K562 (cell line): ENCODE results near the gene DYRK1A. TPM values are rescaled to one million over a fixed set of nuclear protein-coding genes. Genes with fewer than 3 reads are reported as not detected.

Experiments used
- ATAC-seq: fragments of 200-7000 bp; cut with Tn5 transposase; 3 replicates; pipeline ENCODE4 v1.9.1; 2020; ENCODE audit warnings: moderate library complexity
- BruUV-seq: library from RNA; stranded (reverse); fragments of 400-500 nt; replicated peaks from 2 replicates; lab custom pipeline; 2021; lab: Mats Ljungman, UMichigan
- CTCF ChIA-PET: fragments of 300-600 bp; formaldehyde crosslinking; extraction: SDS; loops from one replicate; lab custom pipeline; 2021; ENCODE audit warnings: low intra/inter-chr PET ratio; lab: Yijun Ruan, JAX
- POLR2A ChIA-PET: fragments of 300-600, 350-650 bp; sonication (Branson Sonifier 250); formaldehyde crosslinking; extraction: SDS; loops from one replicate; lab custom pipeline; 2021; ENCODE audit warnings: antibody characterized with exemption, inconsistent platforms; lab: Yijun Ruan, JAX
- DNase-seq, 4 experiments: peaks; one replicate each; pipeline versions ENCODE4 v3.0.0 to v3.0.0-alpha.2; 2011 to 2018; ENCODE audit warnings: low spot score in 3 of 4, mixed read lengths in 3 of 4; ENCODE audit errors: extremely low read depth in 1 of 4
- FAIRE-seq: peaks from 2 replicates; lab custom pipeline; 2011; peaks lifted over from hg19 to GRCh38; lab: Jason Lieb, UNC
- H2AFZ ChIP-seq: 2 replicates; pipeline ENCODE4 v1.6.0; 2011; ENCODE audit warnings: low read depth, low read length, control low read depth, inconsistent platforms
- H3K27ac ChIP-seq: fragments of 200-600 bp; 3 replicates; pipeline ENCODE4 v1.8.0; 2011; ENCODE audit warnings: low read depth, mild to moderate bottlenecking, control low read depth, inconsistent platforms, low read length, moderate library complexity, mixed read lengths; ENCODE audit errors: extremely low read depth
- H3K27me3 ChIP-seq, 2 experiments: fragments of 300-600 bp in 1 of 2; 2 replicates in 1 of 2; 3 replicates in 1 of 2; pipeline versions ENCODE4 v1.6.0 to v1.8.0; 2011; ENCODE audit warnings: inconsistent platforms in 2 of 2, low read length in 2 of 2, mild to moderate bottlenecking in 1 of 2, mixed read lengths in 1 of 2, moderate library complexity in 1 of 2; ENCODE audit not compliant: control insufficient read depth in 2 of 2, insufficient read depth in 2 of 2
- H3K36me3 ChIP-seq: fragments of 300-600 bp; 3 replicates; pipeline ENCODE4 v1.8.0; 2011; ENCODE audit warnings: mild to moderate bottlenecking, low read length, inconsistent platforms; ENCODE audit not compliant: control insufficient read depth, insufficient read depth
- H3K4me1 ChIP-seq, 2 experiments: fragments of 200-600 bp in 1 of 2; replicated peaks in 1 of 2; 2 replicates in 1 of 2; 3 replicates in 1 of 2; pipeline versions ENCODE4 v1.5.1 to v1.8.0; 2011; ENCODE audit warnings: inconsistent platforms in 2 of 2, low read length in 2 of 2, mild to moderate bottlenecking in 1 of 2, mixed read lengths in 1 of 2, moderate library complexity in 1 of 2; ENCODE audit not compliant: control insufficient read depth in 2 of 2, insufficient read depth in 2 of 2
- H3K4me2 ChIP-seq: 2 replicates; pipeline ENCODE4 v1.6.1; 2011; ENCODE audit warnings: low read length, control low read depth, inconsistent platforms, mixed read lengths; ENCODE audit not compliant: insufficient read depth
- H3K4me3 ChIP-seq: fragments of 200-600 bp; sonication (generic), shearing (Covaris generic); 2 replicates; pipeline ENCODE4 v1.5.1; 2016; ENCODE audit warnings: control low read depth, inconsistent platforms
- H3K79me2 ChIP-seq: fragments of 200-600 bp; 3 replicates; pipeline ENCODE4 v1.8.0; 2011; ENCODE audit warnings: low read length, inconsistent platforms; ENCODE audit not compliant: control insufficient read depth, insufficient read depth
- H3K9ac ChIP-seq, 2 experiments: 2 replicates each; pipeline versions ENCODE4 v1.6.0 to v1.6.1; 2011; ENCODE audit warnings: low read depth in 2 of 2, low read length in 2 of 2, control low read depth in 1 of 2, inconsistent platforms in 1 of 2, mild to moderate bottlenecking in 1 of 2, mixed read lengths in 1 of 2; ENCODE audit not compliant: insufficient read depth in 1 of 2
- H3K9me1 ChIP-seq: one replicate; pipeline ENCODE4 v1.6.0; 2011; ENCODE audit warnings: inconsistent platforms, mild to moderate bottlenecking, low read length, moderate library complexity; ENCODE audit not compliant: control insufficient read depth, insufficient read depth
- H3K9me3 ChIP-seq: replicated peaks from 2 replicates; pipeline ENCODE4 v1.5.1; 2011; ENCODE audit warnings: low read depth, low read length, inconsistent platforms; ENCODE audit not compliant: control insufficient read depth, insufficient read depth
- H4K20me1 ChIP-seq: replicated peaks from 2 replicates; pipeline ENCODE4 v1.6.1; 2011; ENCODE audit warnings: low read length, inconsistent platforms, mixed read lengths; ENCODE audit not compliant: control insufficient read depth, insufficient read depth
- CREB1 ChIP-seq, 2 experiments: sonication (generic) in 1 of 2; formaldehyde crosslinking in 1 of 2; IDR thresholded peaks; 2 replicates each; pipeline versions ENCODE4 v1.6.1 to v1.8.0; 2012 to 2022; ENCODE audit warnings: inconsistent platforms in 1 of 2, mild to moderate bottlenecking in 1 of 2, missing genetic modification reagents in 1 of 2, moderate library complexity in 1 of 2
- ID3 ChIP-seq, 2 experiments: fragments of 250-450 bp in 1 of 2; fragments of 450-650 bp in 1 of 2; sonication (Bioruptor Pico) in 1 of 2; IDR thresholded peaks; 2 replicates each; pipeline versions ENCODE4 v1.6.1 to v1.8.0; 2016 to 2021; ENCODE audit warnings: mild to moderate bottlenecking in 2 of 2, moderate library complexity in 2 of 2, missing compliant biosample characterization in 1 of 2, missing genetic modification characterization in 1 of 2
- JUN ChIP-seq, 2 experiments: sonication (generic) in 1 of 2; formaldehyde crosslinking in 1 of 2; IDR thresholded peaks; 2 replicates each; pipeline versions ENCODE4 v1.6.1 to v1.8.0; 2012 to 2022; ENCODE audit warnings: borderline replicate concordance in 2 of 2, mild to moderate bottlenecking in 2 of 2, improper control_type of control experiment in 1 of 2, low read depth in 1 of 2, low read length in 1 of 2, missing genetic modification reagents in 1 of 2
- JUNB ChIP-seq: fragments of 450-650 bp; formaldehyde crosslinking; conservative IDR thresholded peaks from 2 replicates; pipeline ENCODE4 v1.4.0; 2020; ENCODE audit warnings: mild to moderate bottlenecking
- KLF16 ChIP-seq: IDR thresholded peaks from 2 replicates; pipeline ENCODE4 v1.6.1; 2016; ENCODE audit warnings: antibody characterized with exemption
- L3MBTL2 ChIP-seq: fragments of 450-650 bp; IDR thresholded peaks from 2 replicates; pipeline ENCODE4 v1.6.1; 2016; ENCODE audit warnings: mild to moderate bottlenecking, moderate library complexity
- POLR2AphosphoS5 ChIP-seq: IDR thresholded peaks from 2 replicates; pipeline ENCODE4 v1.6.1; 2011; ENCODE audit warnings: mild to moderate bottlenecking, low read depth, low read length, moderate library complexity; ENCODE audit not compliant: control insufficient read depth, insufficient read depth
- POLR2B ChIP-seq: fragments of 450-650 bp; IDR thresholded peaks from 2 replicates; pipeline ENCODE4 v1.6.1; 2018; ENCODE audit warnings: low read depth; ENCODE audit not compliant: partially characterized antibody
- POLR2G ChIP-seq: fragments of 200-400 bp; formaldehyde crosslinking; IDR thresholded peaks from 2 replicates; pipeline ENCODE4 v1.6.1; 2017; ENCODE audit warnings: low read depth, mild to moderate bottlenecking, antibody characterized with exemption, low read length, moderate library complexity
- REST ChIP-seq, 2 experiments: fragments of 450-650 bp; formaldehyde crosslinking in 1 of 2; IDR thresholded peaks; 2 replicates each; pipeline versions ENCODE4 v1.4.0 to v1.6.1; 2014 to 2020; ENCODE audit warnings: mild to moderate bottlenecking in 2 of 2, borderline replicate concordance in 1 of 2, low read depth in 1 of 2
- whole genome bisulfite sequencing: fragments of 100-300 bp; shearing (Covaris generic); methylation state at CpG from one replicate; pipeline ENCODE4 v1.1.6; 2016; ENCODE audit warnings: low coverage, mixed read lengths; ENCODE audit not compliant: insufficient coverage; ENCODE audit errors: missing lambda C conversion rate; 5-methylcytosine and 5-hydroxymethylcytosine counted together
- in situ Hi-C: fragments of 300-500 bp; cut with MboI; formaldehyde crosslinking; loops from 4 replicates; pipeline ENCODE4 v1.15.0; 2018; ENCODE audit warnings: inconsistent platforms, mixed read lengths
- intact Hi-C: fragments of 100-400 bp; cut with micrococcal nuclease; formaldehyde crosslinking; loops from 2 replicates; pipeline ENCODE4 v1.14.2; 2022
- polyA plus RNA-seq, 8 experiments: library from polyadenylated mRNA; depleted of rRNA in 4 of 8; stranded (reverse) in 5 of 8; unstranded in 3 of 8; fragments of >200 nt; fragmentation: Nextera tagmentation in 2 of 8; fragmentation: Illumina TruSeq in 1 of 8; extraction: Ambion mirVana in 2 of 8; extraction: Trizol in 1 of 8; gene quantifications; 2 replicates each; pipeline versions ENCODE4 v1.2.1 to v1.2.3, GENCODE V29; 2011 to 2014; ENCODE audit warnings: inconsistent platforms in 1 of 8, missing spikeins in 1 of 8
- total RNA-seq, 7 experiments: library from RNA; depleted of rRNA in 6 of 7; stranded (reverse); fragments of >200 nt in 6 of 7; fragmentation: Illumina TruSeq in 2 of 7; extraction: Trizol in 2 of 7; gene quantifications; 2 replicates each; pipeline versions ENCODE4 v1.2.1 to v1.2.3, GENCODE V29; 2011 to 2021; ENCODE audit warnings: low replicate concordance in 1 of 7

Gene DYRK1A
- total and polyA plus RNA-seq, 9 of the 15 experiments (the other 6 are each of a cell fraction or from before 2014, with no cell fraction given): 3.7 to 64.8 (median 42.3) TPM

GRCh38 chr21:37430184-37430821, 63.7 kb downstream of the DYRK1A start:
- H3K9me1 ChIP-seq: no peaks in the 10 kb centered on the region
- WGBS: 91% methylated on average over 6 of the region's 6 CpGs
- H3K9me3 ChIP-seq: no peaks in the 10 kb centered on the region
- no peak overlapping the region for H3K4me3 ChIP-seq
- no TSS peak for BruUV-seq
- peaks cover 60% of the 10 kb centered on the region for H3K36me3 ChIP-seq
- no peak overlapping the region for H3K27ac ChIP-seq
- no peak overlapping the region for H3K9ac ChIP-seq
- peaks cover 11% of the 10 kb centered on the region for H4K20me1 ChIP-seq
- DNase-seq (no peak), ATAC-seq (no peak), FAIRE-seq (no peak)
- CTCF ChIA-PET: no interaction called here
- no peak overlapping the region for H3K4me2 ChIP-seq
- H3K79me2 ChIP-seq: peaks cover 95% of the 10 kb centered on the region
- intact Hi-C loops: no loop called here
- TF ChIP-seq POLR2B (no peak), ID3 (CRISPR knock-in tag; IDR thresholded peaks at IDR 0.05) (no peak), ID3 (tag; IDR thresholded peaks at IDR 0.05) (no peak), KLF16 (no peak), POLR2G (no peak), JUNB (CRISPR knock-in tag) (no peak), L3MBTL2 (no peak), REST (IDR thresholded peaks at IDR 0.05; ENCODE audit: borderline replicate concordance) (no peak), REST (CRISPR knock-in tag; IDR thresholded peaks at IDR 0.05; ENCODE audit: low read depth) (no peak), POLR2AphosphoS5 (no peak), CREB1 (IDR thresholded peaks at IDR 0.05) (no peak), CREB1 (CRISPR knock-in tag; IDR thresholded peaks at IDR 0.05) (no peak), JUN (IDR thresholded peaks at IDR 0.05; ENCODE audit: borderline replicate concordance, low read depth, low read length) (no peak), JUN (CRISPR knock-in tag; IDR thresholded peaks at IDR 0.05; ENCODE audit: borderline replicate concordance) (no peak)
- no peaks in the 10 kb centered on the region for H3K27me3 ChIP-seq
- H2AFZ ChIP-seq: no peak overlapping the region
- in situ Hi-C loops: no loop called here
- POLR2A ChIA-PET: interaction anchor here (1.1 to 2.2 kb wide), 2 partner anchors 12 to 15 kb away, joined by 3 to 13 read pairs; no protein-coding TSS in a partner anchor
- peaks cover 0 to 8% of the 10 kb centered on the region in 2 experiments; a peak in 2 of 5 replicates for H3K4me1 ChIP-seq
